Hepatocyte (in vitro differentiated cells): Measurements from ENCODE around the gene SELENOW.

Source experiments
- EZH2 ChIP-seq: fragments of 200-600 bp; sonication (generic); IDR thresholded peaks from 2 replicates; pipeline ENCODE4 v1.6.1; 2016; ENCODE audit warnings: antibody characterized with exemption, mild to moderate bottlenecking, borderline replicate concordance
- TF ChIP-seq, protein P1 (sequence below): fragments of 200-600 bp; sonication (generic); IDR thresholded peaks from 2 replicates; pipeline ENCODE4 v1.5.1; 2016; ENCODE audit warnings: antibody characterized with exemption, mild to moderate bottlenecking; ENCODE audit not compliant: poor library complexity

DNA sequence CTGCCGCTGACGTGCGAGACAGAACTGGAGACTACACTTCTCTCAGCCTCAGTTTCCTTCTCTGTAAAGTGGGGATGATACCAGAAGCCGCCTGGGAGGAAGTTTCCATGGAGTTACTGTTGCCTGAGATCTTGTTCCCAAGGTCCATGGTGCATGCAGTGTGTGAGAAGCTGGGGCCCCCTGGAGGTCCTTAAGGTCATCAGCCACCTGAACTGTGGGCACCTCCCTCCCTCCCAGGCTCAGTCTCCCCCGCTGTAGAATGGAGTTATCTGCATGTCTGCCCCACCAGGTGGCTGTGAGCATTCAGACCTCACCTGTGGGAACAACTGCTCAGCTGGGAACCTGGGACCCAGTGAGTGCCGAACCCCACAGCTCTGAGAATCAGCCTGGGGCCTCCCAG lies 45.9 kb downstream of the SELENOW start:
- TF ChIP-seq, protein P1, sequence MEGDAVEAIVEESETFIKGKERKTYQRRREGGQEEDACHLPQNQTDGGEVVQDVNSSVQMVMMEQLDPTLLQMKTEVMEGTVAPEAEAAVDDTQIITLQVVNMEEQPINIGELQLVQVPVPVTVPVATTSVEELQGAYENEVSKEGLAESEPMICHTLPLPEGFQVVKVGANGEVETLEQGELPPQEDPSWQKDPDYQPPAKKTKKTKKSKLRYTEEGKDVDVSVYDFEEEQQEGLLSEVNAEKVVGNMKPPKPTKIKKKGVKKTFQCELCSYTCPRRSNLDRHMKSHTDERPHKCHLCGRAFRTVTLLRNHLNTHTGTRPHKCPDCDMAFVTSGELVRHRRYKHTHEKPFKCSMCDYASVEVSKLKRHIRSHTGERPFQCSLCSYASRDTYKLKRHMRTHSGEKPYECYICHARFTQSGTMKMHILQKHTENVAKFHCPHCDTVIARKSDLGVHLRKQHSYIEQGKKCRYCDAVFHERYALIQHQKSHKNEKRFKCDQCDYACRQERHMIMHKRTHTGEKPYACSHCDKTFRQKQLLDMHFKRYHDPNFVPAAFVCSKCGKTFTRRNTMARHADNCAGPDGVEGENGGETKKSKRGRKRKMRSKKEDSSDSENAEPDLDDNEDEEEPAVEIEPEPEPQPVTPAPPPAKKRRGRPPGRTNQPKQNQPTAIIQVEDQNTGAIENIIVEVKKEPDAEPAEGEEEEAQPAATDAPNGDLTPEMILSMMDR, result no peak
- no peak for TF ChIP-seq EZH2
